ENCODE data around the gene AGK. TPM values are rescaled to one million over a fixed set of nuclear protein-coding genes. Genes with fewer than 3 reads are reported as not detected.

Gene AGK
- total RNA-seq, 6 experiments from 2014 or later, result 14.7 to 18.0 (median 16.1) TPM

DNA sequence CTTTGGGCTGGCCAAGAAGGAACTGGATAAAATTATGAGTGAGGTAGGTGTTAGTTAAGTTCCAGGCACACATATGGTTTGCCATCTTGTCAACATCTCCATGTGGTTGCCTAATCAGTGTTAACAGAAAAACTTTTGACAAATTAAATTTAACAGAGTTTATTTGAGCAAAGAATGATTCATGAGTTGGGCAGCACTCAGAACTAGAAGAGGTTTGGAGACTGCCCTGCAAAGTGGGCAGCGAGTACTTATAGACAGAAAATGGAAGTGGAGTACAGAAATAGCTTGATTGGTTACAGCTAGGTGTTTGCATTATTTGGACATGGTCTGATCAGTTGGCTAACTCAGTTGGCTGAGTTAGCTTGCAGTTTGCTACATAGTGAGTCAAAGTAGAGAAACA lies 37.5 kb upstream of the AGK start:
- H3K27me3 Mint-ChIP-seq (ENCODE audit: insufficient read depth), result peaks cover 25% of the 10 kb centered on the region
- TF ChIP-seq, protein P1, sequence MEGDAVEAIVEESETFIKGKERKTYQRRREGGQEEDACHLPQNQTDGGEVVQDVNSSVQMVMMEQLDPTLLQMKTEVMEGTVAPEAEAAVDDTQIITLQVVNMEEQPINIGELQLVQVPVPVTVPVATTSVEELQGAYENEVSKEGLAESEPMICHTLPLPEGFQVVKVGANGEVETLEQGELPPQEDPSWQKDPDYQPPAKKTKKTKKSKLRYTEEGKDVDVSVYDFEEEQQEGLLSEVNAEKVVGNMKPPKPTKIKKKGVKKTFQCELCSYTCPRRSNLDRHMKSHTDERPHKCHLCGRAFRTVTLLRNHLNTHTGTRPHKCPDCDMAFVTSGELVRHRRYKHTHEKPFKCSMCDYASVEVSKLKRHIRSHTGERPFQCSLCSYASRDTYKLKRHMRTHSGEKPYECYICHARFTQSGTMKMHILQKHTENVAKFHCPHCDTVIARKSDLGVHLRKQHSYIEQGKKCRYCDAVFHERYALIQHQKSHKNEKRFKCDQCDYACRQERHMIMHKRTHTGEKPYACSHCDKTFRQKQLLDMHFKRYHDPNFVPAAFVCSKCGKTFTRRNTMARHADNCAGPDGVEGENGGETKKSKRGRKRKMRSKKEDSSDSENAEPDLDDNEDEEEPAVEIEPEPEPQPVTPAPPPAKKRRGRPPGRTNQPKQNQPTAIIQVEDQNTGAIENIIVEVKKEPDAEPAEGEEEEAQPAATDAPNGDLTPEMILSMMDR (IDR thresholded peaks at IDR 0.05), result no peak
- H3K36me3 Mint-ChIP-seq (ENCODE audit: low read depth), result peaks cover 5% of the 10 kb centered on the region

DNA sequence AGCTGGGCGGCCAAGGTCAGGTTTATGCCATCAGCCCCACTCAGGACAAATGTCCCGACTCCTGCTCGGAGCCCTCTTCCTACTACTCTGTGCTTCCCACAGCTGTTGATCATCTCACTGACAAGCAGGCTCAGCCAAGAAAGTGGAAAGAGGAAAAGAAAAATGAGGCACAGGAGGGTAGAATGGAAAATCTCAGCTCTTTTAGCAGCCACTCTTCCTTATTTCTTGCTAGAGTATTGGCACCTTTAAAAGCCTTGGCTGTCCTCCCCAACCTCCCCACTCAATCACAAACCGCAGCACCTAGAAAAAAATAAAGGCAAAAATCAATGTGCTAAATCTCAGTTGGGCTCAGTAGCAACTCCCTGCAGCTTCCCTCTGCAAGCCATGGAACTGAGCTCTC lies 35.3 kb upstream of the AGK start:
- H3K9me3 Mint-ChIP-seq, result peaks cover 8% of the 10 kb centered on the region
- no peak overlapping the region for H3K27ac Mint-ChIP-seq
- H3K27me3 Mint-ChIP-seq (ENCODE audit: insufficient read depth), result peaks cover 19% of the 10 kb centered on the region
- H3K4me3 Mint-ChIP-seq, result no peak overlapping the region
- DNase-seq, result no peak
- TF ChIP-seq, protein P1 (IDR thresholded peaks at IDR 0.05), result no peak
- H3K36me3 Mint-ChIP-seq (ENCODE audit: low read depth), result peaks cover 5% of the 10 kb centered on the region
- H3K4me1 Mint-ChIP-seq (ENCODE audit: low read depth), result no peaks in the 10 kb centered on the region

More for the DNA sequence above, 37.5 kb upstream of the AGK start:
- no peak for DNase-seq
- no peaks in the 10 kb centered on the region for H3K4me1 Mint-ChIP-seq (ENCODE audit: low read depth)
- H3K9me3 Mint-ChIP-seq, result peaks cover 8% of the 10 kb centered on the region
- no peak overlapping the region for H3K27ac Mint-ChIP-seq
- H3K4me3 Mint-ChIP-seq, result no peak overlapping the region

- TF ChIP-seq, protein P1 (IDR thresholded peaks at IDR 0.05), result no peak
- H3K4me3 Mint-ChIP-seq, result no peak overlapping the region
- DNase-seq, result no peak
- H3K9me3 Mint-ChIP-seq, result peaks cover 4% of the 10 kb centered on the region; the same call in 1 of the 2 replicates
- no peak overlapping the region for H3K27ac Mint-ChIP-seq
- peaks cover 14% of the 10 kb centered on the region for H3K27me3 Mint-ChIP-seq (ENCODE audit: insufficient read depth)
- no peaks in the 10 kb centered on the region for H3K4me1 Mint-ChIP-seq (ENCODE audit: low read depth)
- H3K36me3 Mint-ChIP-seq (ENCODE audit: low read depth), result no peaks in the 10 kb centered on the region
Measured at GRCh38 chr7:141519623-141520022, 31.6 kb upstream of the AGK start.

- Mint-ChIP-seq H3K27ac (no peak overlapping the region), H3K36me3 (ENCODE audit: low read depth) (no peaks in the 10 kb centered on the region), H3K27me3 (ENCODE audit: insufficient read depth) (peaks cover 16% of the 10 kb centered on the region), H3K9me3 (no peaks in the 10 kb centered on the region), H3K4me3 (no peak overlapping the region), H3K4me1 (ENCODE audit: low read depth) (no peaks in the 10 kb centered on the region)
- DNase-seq, result no peak
- TF ChIP-seq, protein P1 (IDR thresholded peaks at IDR 0.05), result no peak
Measured at GRCh38 chr7:141522657-141523342, 28.4 kb upstream of the AGK start.

GRCh38 chr7:141525973-141526514 lies 25.2 kb upstream of the AGK start:
- TF ChIP-seq, protein P1 (IDR thresholded peaks at IDR 0.05), result no peak
- H3K36me3 Mint-ChIP-seq (ENCODE audit: low read depth), result no peaks in the 10 kb centered on the region
- H3K27ac Mint-ChIP-seq, result no peak overlapping the region
- no peaks in the 10 kb centered on the region for H3K9me3 Mint-ChIP-seq
- peaks cover 12% of the 10 kb centered on the region for H3K27me3 Mint-ChIP-seq (ENCODE audit: insufficient read depth)
- H3K4me3 Mint-ChIP-seq, result no peak overlapping the region
- H3K4me1 Mint-ChIP-seq (ENCODE audit: low read depth), result no peaks in the 10 kb centered on the region
- DNase-seq, result no peak

Data from HFFc6 (cell line).